ENCODE results near the gene LAMTOR5. TPM values are rescaled to one million over a fixed set of nuclear protein-coding genes. Genes with fewer than 3 reads are reported as not detected.
A peak's percentile ranks its signal among the peaks of the same experiment; 100 is the strongest.
"Not testable (repeated sequence)": the region's sequence is repeated elsewhere in the genome, so short reads cannot be mapped to it uniquely, and the experiment has no call there.

Gene LAMTOR5
- 91.4 TPM for total RNA-seq

DNA sequence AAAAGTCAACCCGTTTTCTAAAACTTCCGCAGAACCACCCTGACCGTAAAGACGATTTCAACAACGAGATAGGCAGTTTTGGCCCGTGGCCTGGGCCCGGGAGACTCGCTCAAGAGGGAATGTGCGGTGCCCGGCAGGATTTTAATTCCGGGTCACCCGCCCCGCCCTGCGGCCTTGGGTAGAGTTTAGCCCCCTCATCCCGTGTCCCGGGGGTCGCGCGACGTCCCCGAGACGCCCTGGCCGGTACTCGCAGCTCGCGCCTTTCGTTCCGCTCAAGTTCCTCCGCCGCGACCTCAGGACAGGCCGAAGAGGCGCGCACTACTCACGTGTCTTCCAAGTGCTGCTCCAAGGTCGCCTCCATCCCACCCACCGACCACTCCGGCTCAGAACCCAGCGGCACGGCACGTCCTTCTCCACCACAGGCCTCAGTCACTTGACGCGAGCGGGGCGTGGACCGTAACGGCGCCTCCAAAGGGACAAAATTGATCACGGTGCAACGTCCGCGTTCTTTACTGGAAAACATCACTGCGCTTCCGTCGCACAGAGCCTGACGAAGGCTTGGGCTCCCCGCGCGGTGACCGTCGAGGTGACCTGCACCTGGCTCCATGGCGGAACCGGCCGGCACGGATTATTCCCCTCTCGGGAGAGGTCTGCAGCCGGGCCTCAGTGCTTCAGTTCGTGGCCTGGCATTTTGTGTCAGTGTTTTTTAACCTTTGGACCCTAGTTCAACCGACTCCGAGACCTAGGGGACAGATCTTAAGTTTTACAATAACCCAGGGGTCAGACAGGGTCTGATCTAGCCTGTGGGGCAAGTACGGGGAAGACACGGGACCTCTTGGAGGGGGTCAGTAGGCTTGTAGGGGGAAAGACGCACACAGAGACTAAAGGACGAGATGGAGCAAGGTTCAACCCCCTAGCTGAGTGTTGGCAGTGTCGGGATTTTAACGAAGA lies at the start of gene LAMTOR5:
TSS of gene LAMTOR5 (minus strand) at position 435 of the 951 bp plus-strand sequence. CDS start at position 361, 74 bp downstream.
- DNase-seq (ENCODE audit: low spot score): peak; percentile 96
- intact Hi-C loops (cut with DNase I): no loop called here
- peak; percentile 99 for ATAC-seq

DNA sequence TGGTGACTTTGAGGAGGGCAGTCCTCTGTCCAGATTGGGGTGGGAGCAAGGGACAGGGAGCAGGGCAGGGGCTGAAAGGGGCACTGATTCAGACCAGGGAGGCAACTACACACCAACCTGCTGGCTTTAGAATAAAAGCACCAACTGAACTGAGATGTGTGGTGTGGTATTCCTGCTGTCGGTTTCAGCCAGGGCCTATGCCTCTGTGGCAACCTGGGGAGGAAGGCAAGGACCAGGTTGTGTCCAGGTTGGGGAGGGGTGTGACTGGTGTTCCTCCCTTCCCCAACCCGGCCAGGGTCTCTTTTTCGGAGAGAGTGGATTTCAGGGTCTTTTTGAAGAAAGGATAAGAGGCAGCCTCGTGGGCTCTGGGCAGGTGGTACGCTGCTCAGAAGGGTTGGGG lies 49.7 kb upstream of the LAMTOR5 start:
- DNase-seq (ENCODE audit: low spot score) (no peak), ATAC-seq (no peak)
- intact Hi-C loops (cut with DNase I): loop anchor here (10.0 kb wide), 1 partner anchor 142 kb away; no protein-coding TSS in a partner anchor

DNA sequence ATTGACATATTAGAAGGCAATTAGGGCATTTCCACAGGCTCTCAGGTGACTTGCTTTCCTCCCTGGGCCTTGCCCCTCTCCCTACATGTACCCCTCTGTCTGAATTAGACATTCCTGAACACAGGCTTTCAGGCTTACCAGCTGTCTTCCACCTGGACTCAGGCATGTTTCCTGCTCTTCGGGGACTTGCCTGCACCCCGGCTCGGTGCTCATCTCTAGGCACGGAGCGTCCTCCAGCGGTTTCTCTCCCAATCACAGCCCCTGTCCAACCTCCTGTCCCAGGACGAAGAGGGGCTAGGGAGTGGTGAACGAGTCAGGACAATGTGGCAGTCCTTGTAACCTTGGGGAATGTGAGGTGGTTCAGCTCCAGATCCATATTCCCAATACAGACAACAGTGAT lies 47.7 kb upstream of the LAMTOR5 start:
- ATAC-seq (no peak), DNase-seq (ENCODE audit: low spot score) (no peak)
- intact Hi-C loops (cut with DNase I): loop anchor here (10.0 kb wide), 1 partner anchor 140 kb away; no protein-coding TSS in a partner anchor

DNA sequence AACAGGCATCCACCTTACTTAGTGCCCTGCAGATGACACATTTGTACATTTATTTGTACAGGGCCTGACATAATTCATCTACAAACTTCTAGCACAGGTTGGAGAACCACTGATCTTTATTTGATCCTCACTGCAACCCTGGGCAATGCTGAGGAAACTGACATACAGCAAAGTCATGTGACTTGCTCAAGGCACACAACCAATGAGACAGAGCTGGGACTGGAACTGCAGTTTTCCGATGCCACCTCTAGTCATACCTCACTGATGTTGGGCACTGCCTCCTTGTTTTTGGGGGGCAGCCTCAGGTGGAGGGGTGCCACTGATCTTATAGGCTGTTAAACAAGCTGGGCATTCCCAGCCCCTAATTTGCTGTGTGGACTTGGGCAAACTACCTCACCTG lies 46.8 kb upstream of the LAMTOR5 start:
- no peak for DNase-seq (ENCODE audit: low spot score)
- intact Hi-C loops (cut with DNase I): loop anchor here (10.0 kb wide), 1 partner anchor 140 kb away; no protein-coding TSS in a partner anchor

DNA sequence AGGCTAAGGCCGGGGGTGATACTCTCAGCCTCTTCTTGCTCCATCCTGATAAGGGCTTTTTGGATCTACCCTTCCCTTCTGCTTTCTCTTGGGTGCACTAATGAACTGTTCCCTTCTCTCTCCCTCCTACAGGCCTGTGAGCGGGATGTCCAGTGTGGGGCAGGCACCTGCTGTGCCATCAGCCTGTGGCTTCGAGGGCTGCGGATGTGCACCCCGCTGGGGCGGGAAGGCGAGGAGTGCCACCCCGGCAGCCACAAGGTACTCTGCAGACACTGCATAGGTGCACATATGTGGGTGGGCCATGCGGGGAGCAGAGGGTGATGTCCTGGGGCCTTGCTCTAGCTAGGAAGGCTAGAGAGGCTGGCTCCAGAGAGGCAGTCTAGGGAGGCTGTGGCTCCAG lies 46.3 kb upstream of the LAMTOR5 start:
- DNase-seq (ENCODE audit: low spot score) (no peak), ATAC-seq (no peak)
- intact Hi-C loops (cut with DNase I): loop anchor here (10.0 kb wide), 1 partner anchor 139 kb away; no protein-coding TSS in a partner anchor

More for the DNA sequence above, 46.8 kb upstream of the LAMTOR5 start:
- ATAC-seq: no peak

DNA sequence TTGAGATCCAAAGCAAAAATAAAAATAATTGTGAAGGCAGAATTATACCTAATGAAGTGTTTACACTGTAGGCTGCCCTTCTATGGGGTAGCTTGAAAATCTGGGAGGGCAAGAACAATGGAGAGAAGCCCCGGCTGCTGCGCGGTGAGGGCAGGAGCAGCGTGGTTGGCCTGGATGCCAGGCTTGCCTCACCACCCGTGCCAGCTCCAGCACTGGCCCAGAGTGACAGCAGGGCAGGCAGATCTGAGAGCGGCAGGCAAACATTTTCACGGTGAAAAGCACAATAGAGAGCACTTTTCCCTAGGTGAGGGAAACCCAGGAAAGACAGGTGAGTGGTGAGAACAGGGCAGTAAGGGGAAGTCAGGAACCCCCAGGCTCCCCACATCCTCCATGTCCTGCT lies 44.8 kb upstream of the LAMTOR5 start:
- no peak for DNase-seq (ENCODE audit: low spot score)
- ATAC-seq: no peak
- intact Hi-C loops (cut with DNase I): loop anchor here (10.0 kb wide), 1 partner anchor 138 kb away; no protein-coding TSS in a partner anchor

DNA sequence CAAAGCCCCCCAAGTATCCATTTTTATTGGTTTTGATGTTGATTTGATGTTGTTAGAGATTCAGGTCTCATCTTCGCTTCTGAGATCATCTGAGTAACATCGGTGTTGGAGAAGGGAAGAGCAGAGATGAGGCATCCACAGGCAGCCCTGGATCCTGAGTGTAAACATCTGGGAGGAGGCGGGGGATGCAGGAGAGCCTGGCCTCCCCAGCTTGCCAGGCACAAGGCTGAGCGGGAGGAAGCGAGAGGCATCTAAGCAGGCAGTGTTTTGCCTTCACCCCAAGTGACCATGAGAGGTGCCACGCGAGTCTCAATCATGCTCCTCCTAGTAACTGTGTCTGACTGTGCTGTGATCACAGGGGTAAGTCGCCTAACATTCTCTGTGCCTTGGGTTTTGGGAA lies 43.4 kb upstream of the LAMTOR5 start, which contains the start of gene PROK1:
TSS of gene PROK1 (plus strand) at position 221 of the 400 bp plus-strand sequence. CDS start at position 289, 68 bp downstream.
- intact Hi-C loops (cut with DNase I): loop anchor here (10.0 kb wide), 1 partner anchor 136 kb away; no protein-coding TSS in a partner anchor
- DNase-seq (ENCODE audit: low spot score) (no peak), ATAC-seq (no peak)

DNA sequence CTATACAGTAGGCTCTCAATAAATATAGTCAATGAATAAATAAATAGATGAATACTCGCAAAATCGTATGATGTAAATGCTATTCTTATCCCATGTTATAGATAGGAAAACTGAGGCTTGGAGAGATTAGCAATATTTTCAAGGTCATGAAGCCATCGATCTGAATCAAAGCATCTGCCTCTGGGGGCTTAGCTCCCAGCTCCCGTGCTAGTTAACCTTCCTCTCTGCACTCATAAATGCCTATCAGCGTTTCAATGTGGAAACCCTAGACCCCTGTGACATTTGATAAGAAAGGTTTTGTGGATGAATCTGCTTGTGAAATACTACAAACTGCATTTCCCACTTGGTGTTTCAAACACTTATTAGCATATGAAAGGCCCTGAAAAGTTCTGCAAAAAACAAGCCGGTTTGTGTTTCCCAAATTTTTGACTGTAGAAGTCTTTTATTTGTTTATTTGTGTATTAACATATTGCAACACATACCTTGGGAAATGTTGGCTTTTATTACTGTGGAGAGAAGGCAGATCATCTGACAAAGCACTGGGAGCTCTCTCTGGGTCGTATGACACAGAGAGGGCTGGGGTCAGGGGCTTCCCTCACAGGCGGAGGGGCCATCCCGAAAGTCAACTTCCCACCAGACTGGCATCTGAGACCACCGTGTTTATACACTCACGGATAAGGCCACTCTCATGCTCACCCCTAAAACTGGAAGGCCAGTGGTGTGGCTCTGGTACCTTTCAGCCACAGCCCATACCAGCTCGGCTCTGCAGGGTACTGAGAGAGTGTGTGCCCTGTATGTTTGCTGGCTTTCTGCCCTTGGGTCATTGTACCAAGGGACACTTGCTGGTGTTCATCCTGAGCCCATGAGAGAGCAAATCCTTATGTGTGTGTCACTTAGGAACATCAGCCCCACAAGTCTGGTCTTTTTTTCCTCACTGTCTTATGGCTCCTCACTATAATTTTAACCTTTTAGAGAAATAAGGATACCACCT lies 42.5 kb upstream of the LAMTOR5 start:
- DNase-seq (ENCODE audit: low spot score): no peak
- intact Hi-C loops (cut with DNase I): loop anchor here (10.0 kb wide), 1 partner anchor 135 kb away; no protein-coding TSS in a partner anchor
- peak; percentile 45 for ATAC-seq

DNA sequence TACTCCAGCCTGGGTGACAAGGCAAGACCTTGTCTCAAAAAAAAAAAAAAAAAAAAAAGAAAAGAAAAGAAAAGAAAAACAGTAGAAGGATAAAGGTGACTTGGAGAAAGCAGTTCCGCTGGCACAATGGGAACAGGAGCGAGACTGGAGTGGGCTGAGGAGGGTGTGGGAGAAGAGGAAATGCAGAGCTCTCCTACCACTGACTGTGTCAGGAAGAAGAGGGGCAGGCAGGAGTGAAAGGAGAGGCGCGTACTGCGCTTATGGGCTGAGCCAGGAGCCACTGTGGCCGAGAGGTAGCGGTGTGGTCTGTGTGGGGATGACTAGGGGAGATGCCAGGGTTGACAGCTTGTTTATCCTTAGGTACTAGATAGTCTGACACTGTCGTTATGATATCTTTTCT lies 37.1 kb upstream of the LAMTOR5 start:
- intact Hi-C loops (cut with DNase I): no loop called here
- ATAC-seq: no peak
- DNase-seq (ENCODE audit: low spot score): no peak

DNA sequence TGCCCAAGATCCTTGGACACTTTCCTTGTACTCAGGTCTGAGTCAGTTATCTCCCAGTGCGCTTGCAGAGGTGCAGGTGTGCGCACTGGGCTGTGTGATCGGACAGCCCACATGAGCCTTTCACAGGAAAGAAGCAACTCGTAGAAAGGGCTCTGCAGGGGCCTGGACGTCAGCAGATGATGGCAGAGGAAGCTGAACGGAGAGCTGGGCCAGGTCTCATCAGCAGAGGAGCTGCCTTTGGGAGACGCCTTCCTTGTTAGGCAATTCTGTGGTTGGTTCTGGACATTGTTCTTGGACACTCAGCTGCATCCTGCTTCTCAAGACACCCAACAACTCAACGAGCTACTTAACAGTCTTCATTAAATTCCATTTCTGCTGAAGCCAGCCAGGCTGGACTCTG lies 36.0 kb upstream of the LAMTOR5 start:
- no peak for DNase-seq (ENCODE audit: low spot score)
- intact Hi-C loops (cut with DNase I): no loop called here
- no peak for ATAC-seq

DNA sequence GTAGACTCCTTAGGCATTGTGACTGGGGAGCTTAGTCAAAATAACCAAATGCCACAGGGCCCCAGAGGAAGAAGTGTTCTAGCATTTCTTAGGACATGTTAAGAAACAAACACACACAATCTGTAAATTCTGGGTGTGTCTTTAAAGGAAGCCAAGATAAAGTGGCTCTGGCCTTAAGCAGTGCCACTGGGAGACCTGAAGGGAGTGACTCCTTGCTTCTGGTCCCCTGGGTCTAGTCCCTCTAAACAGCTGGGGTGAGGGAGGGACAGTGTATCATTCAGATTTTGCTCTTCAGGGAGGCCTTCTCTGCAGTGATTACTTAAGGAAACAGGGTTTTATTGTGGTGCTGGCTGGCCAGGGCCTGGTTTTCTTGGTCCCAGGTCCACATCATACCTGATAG lies 34.4 kb upstream of the LAMTOR5 start:
- intact Hi-C loops (cut with DNase I): no loop called here
- ATAC-seq (no peak), DNase-seq (ENCODE audit: low spot score) (no peak)

DNA sequence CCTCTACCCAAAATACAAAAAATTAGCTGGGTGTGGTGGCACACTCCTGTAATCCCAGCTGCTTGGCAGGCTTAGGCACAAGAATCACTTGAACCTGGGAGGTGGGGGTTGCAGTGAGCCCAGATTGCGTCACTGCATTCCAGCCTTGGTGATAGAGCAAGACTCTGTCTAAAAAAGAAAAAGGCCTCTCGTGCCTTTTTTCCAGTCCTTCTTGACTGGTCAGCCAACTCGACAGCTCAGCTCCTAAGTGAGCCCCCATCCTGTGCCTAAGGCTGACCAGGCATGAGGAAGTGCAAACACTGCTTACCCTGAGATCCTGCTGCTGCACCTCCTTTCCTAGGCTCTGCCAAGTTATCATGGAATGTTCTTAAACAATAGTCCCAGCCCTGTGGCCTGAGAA lies 33.4 kb upstream of the LAMTOR5 start:
- intact Hi-C loops (cut with DNase I): no loop called here
- ATAC-seq: peak; percentile 59
- no peak for DNase-seq (ENCODE audit: low spot score)

DNA sequence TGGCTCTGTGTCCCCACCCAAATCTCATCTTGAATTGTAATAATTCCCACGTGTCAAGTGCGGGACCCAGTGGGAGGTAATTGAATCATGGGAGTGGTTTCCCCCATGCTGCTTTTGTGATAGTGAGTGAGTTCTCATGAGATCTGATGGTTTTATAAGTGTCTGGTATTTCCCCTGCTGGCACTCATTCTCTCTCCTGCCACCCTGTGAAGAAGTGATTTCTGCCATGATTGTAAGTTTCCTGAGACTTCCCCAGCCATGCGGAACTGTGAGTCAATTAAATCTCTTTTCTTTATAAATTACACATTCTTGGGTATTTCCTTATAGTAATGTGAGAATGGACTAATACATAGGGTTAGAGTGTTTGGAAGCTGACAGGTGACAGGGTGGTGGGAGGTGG lies 32.4 kb upstream of the LAMTOR5 start:
- ATAC-seq; intact Hi-C loops (cut with DNase I); DNase-seq (ENCODE audit: low spot score): not testable (repeated sequence)

DNA sequence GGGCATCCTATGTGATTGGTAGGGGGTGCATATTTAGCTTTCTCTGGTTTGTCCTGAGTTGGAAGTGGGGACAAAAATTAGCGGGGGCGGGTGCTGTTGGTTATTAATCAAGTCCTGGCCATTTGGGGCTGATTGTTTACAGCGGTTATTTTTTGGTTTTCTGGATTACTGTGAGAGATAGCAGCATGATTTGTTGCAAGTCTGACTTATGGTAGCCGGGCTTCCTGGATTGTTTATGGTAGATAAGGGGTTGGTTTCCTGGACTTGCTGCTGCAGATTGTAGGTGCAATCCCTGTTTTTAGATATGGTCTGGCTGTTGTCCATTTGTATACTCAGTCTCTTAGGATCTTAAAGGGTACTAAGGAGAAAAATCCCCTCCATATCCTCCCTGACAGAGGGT lies 31.4 kb upstream of the LAMTOR5 start:
- DNase-seq (ENCODE audit: low spot score) (no peak), ATAC-seq (no peak)
- intact Hi-C loops (cut with DNase I): no loop called here

DNA sequence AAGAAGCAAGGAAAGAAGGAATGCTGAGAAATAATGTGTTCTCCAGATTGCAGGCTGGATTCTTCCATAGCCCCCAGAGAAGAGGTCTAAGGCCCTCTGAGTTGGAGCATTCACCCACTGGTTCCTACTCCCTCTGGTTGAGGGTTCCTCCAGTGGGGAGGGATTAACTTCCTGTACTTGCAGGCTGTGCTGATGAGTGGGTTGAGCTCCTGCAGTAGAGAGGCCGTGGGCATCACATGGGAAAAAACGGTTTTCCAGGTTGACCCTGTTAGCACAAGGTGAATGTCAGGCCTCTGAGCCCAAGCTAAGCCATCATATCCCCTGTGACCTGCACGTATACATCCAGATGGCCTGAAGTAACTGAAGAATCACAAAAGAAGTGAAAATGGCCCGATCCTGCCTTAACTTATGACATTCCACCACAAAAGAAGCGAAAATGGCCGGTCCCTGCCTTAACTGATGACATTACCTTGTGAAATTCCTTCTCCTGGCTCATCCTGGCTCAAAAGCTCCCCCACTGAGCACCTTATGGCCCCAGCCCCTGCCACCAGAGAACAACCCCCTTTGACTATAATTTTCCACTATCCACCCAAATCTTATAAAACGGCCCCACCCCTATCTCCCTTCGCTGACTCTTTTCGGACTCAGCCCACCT lies 30.3 kb upstream of the LAMTOR5 start:
- intact Hi-C loops (cut with DNase I); DNase-seq (ENCODE audit: low spot score); ATAC-seq: not testable (repeated sequence)

DNA sequence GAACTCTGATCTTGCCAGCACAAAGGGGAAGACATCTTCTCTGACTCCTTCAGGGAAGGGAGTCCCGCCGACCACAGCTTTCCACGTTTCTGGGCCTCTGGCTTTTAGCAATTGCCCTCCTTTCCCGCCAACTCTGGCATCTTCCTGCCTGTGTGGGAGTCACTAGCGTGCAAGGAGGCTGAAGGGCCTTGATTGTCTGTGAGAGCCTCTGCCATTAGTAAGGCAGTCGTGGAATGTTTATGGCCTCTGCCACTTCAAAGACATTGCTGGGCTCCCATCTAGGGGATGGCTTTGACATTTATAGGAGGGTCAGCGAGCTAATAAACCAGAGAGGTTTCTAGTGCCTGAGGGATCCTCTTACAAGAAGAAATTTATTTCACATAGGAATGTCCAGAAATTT lies 29.1 kb upstream of the LAMTOR5 start:
- intact Hi-C loops (cut with DNase I): no loop called here
- ATAC-seq (no peak), DNase-seq (ENCODE audit: low spot score) (no peak)

DNA sequence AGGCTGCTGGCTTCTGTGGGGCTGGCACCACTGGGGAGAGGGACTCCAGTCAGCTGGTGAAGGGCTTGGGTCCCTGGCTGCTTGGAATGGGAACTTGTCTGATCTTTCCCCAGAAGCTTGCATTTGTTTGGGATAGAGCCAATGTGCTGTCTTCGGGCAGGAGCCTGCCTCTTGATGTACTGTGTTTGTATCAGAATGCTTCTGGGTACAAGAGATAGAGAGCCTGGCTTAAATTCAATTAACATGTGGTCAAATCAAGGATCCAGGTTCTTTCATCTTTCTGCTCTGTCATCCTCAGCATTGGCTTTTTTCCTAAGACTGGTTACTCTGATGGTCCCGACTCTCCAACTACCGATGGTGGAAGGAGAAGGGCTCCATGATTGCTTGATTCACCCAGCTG lies 27.5 kb upstream of the LAMTOR5 start:
- intact Hi-C loops (cut with DNase I): no loop called here
- ATAC-seq (no peak), DNase-seq (ENCODE audit: low spot score) (no peak)

DNA sequence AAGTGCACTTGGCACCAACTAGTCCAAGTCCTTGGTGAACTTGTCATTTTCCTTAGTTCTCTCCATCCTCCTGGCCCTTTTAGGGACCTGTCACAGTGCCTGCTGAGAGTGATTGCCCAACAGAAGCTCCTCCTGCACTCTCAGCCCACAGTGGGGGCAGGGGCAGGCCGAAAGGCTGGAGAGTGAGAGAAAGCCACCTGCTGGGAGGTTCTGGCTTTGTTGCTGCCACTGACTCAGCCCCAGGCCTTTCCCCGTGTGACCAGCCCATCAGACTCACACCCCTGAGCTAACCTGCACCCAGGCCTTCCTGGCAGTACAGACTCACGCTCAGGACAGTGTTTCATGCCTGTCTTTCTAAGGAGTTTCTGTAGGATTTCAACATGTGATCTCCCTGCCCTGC lies 26.3 kb upstream of the LAMTOR5 start:
- intact Hi-C loops (cut with DNase I): no loop called here
- peak; percentile 76 for ATAC-seq
- no peak for DNase-seq (ENCODE audit: low spot score)

Measured in sciatic nerve (tissue), 2 donors.